ENCODE measurements around the gene SAT1.
A peak's percentile ranks its signal among the peaks of the same experiment; 100 is the strongest.

Gene SAT1

GRCh38 chrX:23811656-23812055 lies 28.7 kb downstream of the SAT1 start:
- no peak for DNase-seq

- DNase-seq = no peak
These were observed 30.8 kb downstream of the SAT1 start for GRCh38 chrX:23813808-23814207.

- no peak for DNase-seq
These were observed 32.4 kb downstream of the SAT1 start for GRCh38 chrX:23815376-23815775.

- no peak for DNase-seq
These were observed 33.2 kb downstream of the SAT1 start for GRCh38 chrX:23816179-23816578.

- DNase-seq = no peak
These were observed 35.0 kb downstream of the SAT1 start for GRCh38 chrX:23817979-23818336.

GRCh38 chrX:23819385-23820234 lies 36.6 kb downstream of the SAT1 start:
- no peak for DNase-seq

GRCh38 chrX:23820235-23820782 lies 37.3 kb downstream of the SAT1 start:
- DNase-seq = no peak

DNA sequence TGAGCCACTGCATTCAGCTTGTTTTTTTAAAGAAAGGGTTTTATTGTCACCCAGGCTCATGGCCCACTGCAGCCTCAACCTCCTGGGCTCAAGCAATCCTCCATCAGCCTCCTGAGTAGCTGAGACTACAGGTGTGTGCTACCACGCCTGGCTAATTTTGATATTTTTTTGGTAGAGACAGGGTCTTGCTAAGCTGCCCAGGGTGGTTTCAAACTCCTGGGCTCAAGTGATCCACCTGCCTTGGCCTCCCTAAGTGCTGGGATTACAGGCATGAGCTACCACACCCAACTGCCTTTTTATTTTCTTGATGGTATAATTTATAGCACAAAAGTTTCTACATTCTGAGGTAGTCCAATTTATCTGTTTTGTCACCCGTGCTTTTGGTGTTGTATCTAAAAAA lies 38.9 kb downstream of the SAT1 start:
- no peak for DNase-seq

- peak; percentile 37 to 41 for DNase-seq
These were observed 39.4 kb downstream of the SAT1 start for GRCh38 chrX:23822397-23822796.

DNA sequence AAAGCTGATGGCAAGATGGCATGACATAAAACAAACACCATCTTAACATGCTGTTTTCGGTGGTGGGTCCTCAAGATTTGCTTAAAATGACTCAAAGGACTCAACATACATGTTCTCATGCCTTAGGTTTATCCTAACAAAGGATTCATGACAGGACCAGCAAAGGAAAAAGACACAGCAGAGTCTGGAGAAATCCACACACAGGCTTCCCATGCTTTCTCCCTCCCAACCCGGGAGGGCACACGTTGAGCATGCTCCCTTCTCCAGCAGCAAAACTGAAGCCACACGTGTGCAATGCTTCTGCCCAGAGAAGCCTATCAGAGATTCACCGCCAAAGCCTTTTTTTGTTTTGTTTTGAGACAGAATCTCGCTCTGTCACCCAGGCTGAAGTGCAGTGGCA lies 39.9 kb downstream of the SAT1 start:
- no peak for DNase-seq

DNA sequence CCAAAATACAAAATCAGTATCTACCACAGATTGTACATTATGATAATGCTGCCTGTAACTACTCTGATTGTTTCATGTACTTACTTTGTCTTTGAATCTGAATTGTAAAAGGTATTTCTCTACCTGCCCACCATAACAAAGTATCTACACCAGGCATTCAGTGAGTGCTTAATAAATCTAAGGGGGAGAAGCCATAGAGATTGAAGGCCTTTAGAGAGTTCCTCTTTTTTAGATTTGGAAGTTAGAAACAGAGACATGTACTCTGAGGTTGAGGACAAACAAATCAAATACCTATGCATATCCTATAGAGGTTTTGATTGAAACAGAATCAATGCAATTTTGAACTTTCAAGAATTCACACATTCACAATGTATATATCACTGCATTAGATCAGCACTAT lies 42.7 kb downstream of the SAT1 start:
- no peak for DNase-seq

GRCh38 chrX:23826216-23826615 lies 43.2 kb downstream of the SAT1 start:
- no peak for DNase-seq

DNA sequence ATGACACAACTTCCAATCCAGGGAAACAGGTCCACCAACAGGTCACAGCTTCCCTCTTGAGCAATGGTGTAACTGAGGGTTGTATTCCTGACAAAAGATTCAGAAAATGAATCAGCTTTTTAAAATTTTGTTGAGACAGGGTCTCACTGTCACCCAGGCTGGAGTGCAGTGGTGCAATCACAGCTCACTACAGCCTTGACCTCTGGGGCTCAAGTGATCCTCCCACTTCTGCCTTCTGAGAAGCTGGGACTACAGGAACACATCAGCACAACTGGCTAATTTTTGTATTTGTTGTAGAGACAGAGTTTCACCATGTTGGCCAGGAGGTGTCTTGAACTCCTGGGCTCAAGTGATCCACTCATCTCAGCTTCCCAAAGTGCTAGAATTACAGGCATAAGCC lies 43.7 kb downstream of the SAT1 start:
- no peak for DNase-seq

GRCh38 chrX:23828881-23829280 lies 45.9 kb downstream of the SAT1 start:
- no peak for DNase-seq

DNA sequence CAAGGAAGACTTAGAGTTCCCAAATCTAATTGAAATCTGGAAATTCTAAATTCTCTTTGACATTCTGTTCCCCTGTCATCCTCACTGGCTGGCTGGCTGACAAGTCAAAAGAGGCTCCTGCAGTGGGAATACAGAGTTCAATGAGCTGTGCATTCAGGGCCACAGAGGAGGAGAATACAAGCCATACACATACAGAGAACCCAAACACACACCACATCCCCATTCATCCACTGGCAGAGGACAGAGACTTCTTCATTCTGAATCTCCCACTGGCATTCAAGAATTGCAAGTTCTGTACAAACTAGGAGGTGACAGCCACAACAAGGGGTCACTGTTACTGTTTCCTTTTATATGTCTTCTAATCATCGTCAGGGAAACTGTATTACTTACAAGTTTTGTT lies 49.7 kb downstream of the SAT1 start:
- DNase-seq = no peak
